HG03196 (cell line): ENCODE measurements around the gene ACTN4.

ENCODE experiments used
- ATAC-seq: cut with Tn5 transposase; IDR thresholded peaks from one replicate; pipeline ENCODE4 v1.9.1; 2021; ENCODE audit not compliant: unreplicated experiment

ACTN4 gene

GRCh38 chr19:38635483-38636399 lies 11.7 kb upstream of the ACTN4 start:
- no peak for ATAC-seq

GRCh38 chr19:38638461-38638860 lies 9.0 kb upstream of the ACTN4 start:
- no peak for ATAC-seq

- no peak for ATAC-seq
Measured at GRCh38 chr19:38639679-38640078, 7.8 kb upstream of the ACTN4 start.

GRCh38 chr19:38640368-38640767 lies 7.1 kb upstream of the ACTN4 start:
- no peak for ATAC-seq

- no peak for ATAC-seq
Measured at GRCh38 chr19:38642176-38642575, 5.3 kb upstream of the ACTN4 start.

GRCh38 chr19:38644719-38645118 lies 2.7 kb upstream of the ACTN4 start:
- no peak for ATAC-seq

GRCh38 chr19:38647966-38648768 lies 718 bp downstream of the ACTN4 start:
- ATAC-seq, result no peak

- no peak for ATAC-seq
Measured at GRCh38 chr19:38648769-38649304, 1.4 kb downstream of the ACTN4 start.

GRCh38 chr19:38649305-38650171 lies 2.1 kb downstream of the ACTN4 start:
- no peak for ATAC-seq

- ATAC-seq, result no peak
Measured at GRCh38 chr19:38650172-38650775, 2.8 kb downstream of the ACTN4 start.

GRCh38 chr19:38650911-38651584 lies 3.6 kb downstream of the ACTN4 start:
- no peak for ATAC-seq

GRCh38 chr19:38653028-38653571 lies 5.7 kb downstream of the ACTN4 start:
- no peak for ATAC-seq

- no peak for ATAC-seq
Measured at GRCh38 chr19:38654628-38655055, 7.2 kb downstream of the ACTN4 start.

- ATAC-seq, result no peak
Measured at GRCh38 chr19:38655148-38655824, 7.8 kb downstream of the ACTN4 start.

GRCh38 chr19:38656171-38656981 lies 8.9 kb downstream of the ACTN4 start:
- no peak for ATAC-seq

- ATAC-seq, result no peak
Measured at GRCh38 chr19:38657633-38658222, 10.3 kb downstream of the ACTN4 start.

GRCh38 chr19:38658462-38659306 lies 11.2 kb downstream of the ACTN4 start:
- no peak for ATAC-seq
